Breast epithelium (tissue), 4 donors: ENCODE data around the gene DDX4. TPM values are rescaled to one million over a fixed set of nuclear protein-coding genes. Genes with fewer than 3 reads are reported as not detected.

Experiments
- DNase-seq, 2 donors: peaks; one replicate each; pipeline ENCODE4 v3.0.0-alpha.2; 2019; ENCODE audit warnings: low spot score in 2 of 2
- H3K27ac ChIP-seq, 2 donors: fragments of 200-600 bp; sonication (generic) in 1 of 2; one replicate each; pipeline ENCODE4 v1.5.1; 2016 to 2019; ENCODE audit warnings: mild to moderate bottlenecking in 1 of 2
- H3K27me3 ChIP-seq, 2 donors: fragments of 200-600 bp; sonication (generic) in 1 of 2; one replicate each; pipeline versions ENCODE4 v1.5.1 to v1.6.0; 2017 to 2019; ENCODE audit warnings: control low read depth in 1 of 2, mild to moderate bottlenecking in 1 of 2
- H3K36me3 ChIP-seq: fragments of 200-600 bp; one replicate; pipeline ENCODE4 v1.5.1; 2019
- H3K4me1 ChIP-seq, 2 donors: fragments of 200-600 bp; sonication (generic); one replicate each; pipeline ENCODE4 v1.5.1; 2016 to 2019; ENCODE audit warnings: control low read depth in 1 of 2
- H3K4me3 ChIP-seq, 3 donors: fragments of 200-600 bp; sonication (generic); 1 replicate in 2 of 3; 2 replicates in 1 of 3; pipeline ENCODE4 v1.5.1; 2016 to 2019; ENCODE audit warnings: mild to moderate bottlenecking in 3 of 3, moderate library complexity in 2 of 3
- H3K9me3 ChIP-seq, 2 donors: fragments of 200-600 bp; sonication (generic) in 1 of 2; one replicate each; pipeline ENCODE4 v1.5.1; 2016 to 2019; ENCODE audit warnings: control low read depth in 1 of 2
- CTCF ChIP-seq, 3 donors: fragments of 450-650 bp; IDR thresholded peaks; one replicate each; pipeline ENCODE4 v1.5.1; 2016 to 2017; ENCODE audit warnings: antibody characterized with exemption in 3 of 3, mild to moderate bottlenecking in 3 of 3, moderate library complexity in 3 of 3
- POLR2A ChIP-seq: fragments of 450-650 bp; IDR thresholded peaks from one replicate; pipeline ENCODE4 v1.6.1; 2016; ENCODE audit warnings: antibody characterized with exemption, mild to moderate bottlenecking, moderate library complexity
- POLR2AphosphoS5 ChIP-seq, 3 donors: sonication (generic); formaldehyde crosslinking; IDR thresholded peaks; one replicate each; pipeline ENCODE4 v1.6.1; 2017; ENCODE audit warnings: antibody characterized with exemption in 3 of 3
- intact Hi-C: fragments of 100-400 bp; cut with DNase I; formaldehyde crosslinking; loops from one replicate; pipeline ENCODE4 v1.15.1; 2023; ENCODE audit warnings: low total_unique reads
- total RNA-seq, 3 donors: library from RNA; depleted of rRNA; stranded (reverse); fragments of >200 nt; gene quantifications; one replicate each; pipeline ENCODE4 v1.1.0, GENCODE V29; 2016

DDX4 gene
- total RNA-seq, 3 donors from 2014 or later, result not detected

- intact Hi-C loops, result no loop called here
- no peak for TF ChIP-seq CTCF (IDR thresholded peaks at IDR 0.05)
- no peak for TF ChIP-seq POLR2AphosphoS5 (IDR thresholded peaks at IDR 0.05)
- TF ChIP-seq POLR2A, result no peak
- DNase-seq, result no peak
- Histone ChIP-seq H3K36me3 (no peaks in the 10 kb centered on the region), H3K27me3 (no peaks in the 10 kb centered on the region), H3K4me3 (no peak overlapping the region), H3K27ac (no peak overlapping the region), H3K9me3 (no peaks in the 10 kb centered on the region), H3K4me1 (no peaks in the 10 kb centered on the region)
Measured at GRCh38 chr5:55829956-55830355, 92.1 kb downstream of the DDX4 start.

GRCh38 chr5:55832446-55832845 is 94.6 kb downstream of the DDX4 start:
- no peaks in the 10 kb centered on the region for H3K27me3 ChIP-seq
- H3K9me3 ChIP-seq, result no peaks in the 10 kb centered on the region
- intact Hi-C loops, result no loop called here
- H3K36me3 ChIP-seq, result no peaks in the 10 kb centered on the region
- TF ChIP-seq POLR2AphosphoS5 (IDR thresholded peaks at IDR 0.05), result no peak
- no peak for TF ChIP-seq POLR2A
- no peak for TF ChIP-seq CTCF (IDR thresholded peaks at IDR 0.05)
- H3K4me1 ChIP-seq, result no peaks in the 10 kb centered on the region
- DNase-seq, result no peak
- no peak overlapping the region for H3K4me3 ChIP-seq
- H3K27ac ChIP-seq, result no peak overlapping the region

- Histone ChIP-seq H3K27ac (no peak overlapping the region), H3K4me1 (no peaks in the 10 kb centered on the region), H3K27me3 (no peaks in the 10 kb centered on the region), H3K4me3 (no peak overlapping the region), H3K36me3 (no peaks in the 10 kb centered on the region), H3K9me3 (no peaks in the 10 kb centered on the region)
- no peak for TF ChIP-seq POLR2A
- no peak for TF ChIP-seq CTCF (IDR thresholded peaks at IDR 0.05)
- TF ChIP-seq POLR2AphosphoS5 (IDR thresholded peaks at IDR 0.05), result no peak
- no peak for DNase-seq
- intact Hi-C loops, result no loop called here
Measured at GRCh38 chr5:55836191-55836590, 98.3 kb downstream of the DDX4 start.

- no peak for DNase-seq
- Histone ChIP-seq H3K4me1 (no peaks in the 10 kb centered on the region), H3K9me3 (peaks cover 0 to 10% of the 10 kb centered on the region in 2 donors), H3K27me3 (no peaks in the 10 kb centered on the region), H3K4me3 (no peak overlapping the region), H3K27ac (no peak overlapping the region), H3K36me3 (no peaks in the 10 kb centered on the region)
- intact Hi-C loops, result no loop called here
- TF ChIP-seq CTCF (IDR thresholded peaks at IDR 0.05) (no peak), POLR2AphosphoS5 (IDR thresholded peaks at IDR 0.05) (no peak), POLR2A (no peak)
Measured at GRCh38 chr5:55841976-55842375, 104.1 kb downstream of the DDX4 start.

- TF ChIP-seq POLR2A (no peak), POLR2AphosphoS5 (IDR thresholded peaks at IDR 0.05) (no peak), CTCF (IDR thresholded peaks at IDR 0.05) (no peak)
- H3K27me3 ChIP-seq, result no peaks in the 10 kb centered on the region
- intact Hi-C loops, result no loop called here
- no peak for DNase-seq
- H3K36me3 ChIP-seq, result no peaks in the 10 kb centered on the region
- no peak overlapping the region for H3K4me3 ChIP-seq
- H3K27ac ChIP-seq, result no peak overlapping the region
- peaks cover 0 to 10% of the 10 kb centered on the region in 2 donors for H3K9me3 ChIP-seq
- no peaks in the 10 kb centered on the region for H3K4me1 ChIP-seq
Measured at GRCh38 chr5:55847837-55848236, 110.0 kb downstream of the DDX4 start.
